Endometrial microvascular endothelial cells (primary cell): ENCODE data around the gene ZFYVE28. TPM values are rescaled to one million over a fixed set of nuclear protein-coding genes. Genes with fewer than 3 reads are reported as not detected.
"Not testable (repeated sequence)": the region's sequence is repeated elsewhere in the genome, so short reads cannot be mapped to it uniquely, and the experiment has no call there.

Source experiments
- in situ Hi-C: cut with HindIII; loops from 2 replicates; pipeline ENCODE4 v1.10.0; 2017; ENCODE audit warnings: low sequenced_read_pairs, low pct_unique_long_range_greater_than_20kb; ENCODE audit errors: inconsistent ontology term
- total RNA-seq: library from RNA; depleted of rRNA; stranded (reverse); fragments of >200 nt; gene quantifications from one replicate; pipeline ENCODE4 v1.2.3, GENCODE V29; 2015; ENCODE audit errors: inconsistent ontology term

ZFYVE28 gene
- 12.3 TPM for total RNA-seq

GRCh38 chr4:2417765-2418649, at the start of gene ZFYVE28:
Gene ZFYVE28 (minus strand): TSS chr4:2418645. CDS start chr4:2418323, 322 bp downstream.
- in situ Hi-C loops = no loop called here

DNA sequence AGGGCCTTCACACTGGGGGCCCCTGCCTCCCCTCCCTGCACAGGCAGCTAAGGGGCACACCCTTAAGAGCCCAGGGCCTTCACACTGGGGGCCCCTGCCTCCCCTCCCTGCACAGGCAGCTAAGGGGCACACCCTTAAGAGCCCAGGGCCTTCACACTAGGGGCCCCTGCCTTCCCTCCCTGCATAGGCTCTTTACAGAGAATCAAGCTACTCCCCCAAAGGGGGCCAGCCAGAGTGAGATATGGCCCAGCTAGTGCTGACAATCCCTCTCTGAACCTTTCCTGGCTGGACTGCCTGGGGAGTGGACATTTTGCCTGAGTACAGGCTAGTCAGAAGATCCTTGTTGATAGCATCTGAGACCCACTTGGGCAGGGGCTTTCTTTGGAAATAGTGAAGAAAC, 47.1 kb upstream of the ZFYVE28 start:
- in situ Hi-C loops = not testable (repeated sequence)

GRCh38 chr4:2465032-2465431, 46.6 kb upstream of the ZFYVE28 start:
- in situ Hi-C loops = no loop called here

DNA sequence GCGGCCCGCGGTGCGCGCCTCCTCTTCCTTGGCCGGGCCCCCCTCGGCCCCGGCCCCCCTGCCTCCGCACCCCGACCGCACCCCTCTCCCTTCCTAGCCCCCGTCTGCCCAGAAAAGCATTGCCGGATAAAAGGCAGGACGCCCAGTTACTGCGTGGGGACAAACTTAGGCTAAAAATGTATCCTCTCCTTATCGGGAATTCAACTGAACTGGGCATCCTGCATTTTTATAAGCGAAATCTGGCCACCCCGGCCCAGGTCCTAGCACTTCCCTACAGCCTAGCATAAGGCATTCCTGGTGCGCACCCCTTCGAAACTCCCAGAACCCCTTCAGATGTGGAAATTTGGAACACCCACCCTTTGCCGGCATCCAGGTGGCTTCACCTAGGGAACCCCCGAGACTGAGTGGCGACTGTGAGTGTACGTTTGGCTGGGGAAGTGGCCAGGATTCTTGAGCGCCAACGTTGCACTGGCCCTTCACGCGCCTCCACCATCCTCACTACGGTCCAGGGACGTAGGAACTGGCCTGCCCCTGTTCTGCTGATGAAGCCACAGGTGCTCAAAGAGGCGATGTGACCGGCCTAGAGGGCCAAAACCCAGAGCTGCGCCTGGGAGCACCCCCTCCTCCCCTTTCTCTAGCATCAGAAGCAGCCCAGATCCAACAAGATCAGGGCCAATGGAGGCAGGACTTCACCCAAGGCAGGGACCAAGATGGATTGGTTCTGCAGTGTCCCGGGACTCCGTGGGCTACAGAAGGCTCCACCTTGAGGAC, 44.7 kb upstream of the ZFYVE28 start:
- in situ Hi-C loops = no loop called here

GRCh38 chr4:2462218-2462991, 44.0 kb upstream of the ZFYVE28 start:
- in situ Hi-C loops = no loop called here

DNA sequence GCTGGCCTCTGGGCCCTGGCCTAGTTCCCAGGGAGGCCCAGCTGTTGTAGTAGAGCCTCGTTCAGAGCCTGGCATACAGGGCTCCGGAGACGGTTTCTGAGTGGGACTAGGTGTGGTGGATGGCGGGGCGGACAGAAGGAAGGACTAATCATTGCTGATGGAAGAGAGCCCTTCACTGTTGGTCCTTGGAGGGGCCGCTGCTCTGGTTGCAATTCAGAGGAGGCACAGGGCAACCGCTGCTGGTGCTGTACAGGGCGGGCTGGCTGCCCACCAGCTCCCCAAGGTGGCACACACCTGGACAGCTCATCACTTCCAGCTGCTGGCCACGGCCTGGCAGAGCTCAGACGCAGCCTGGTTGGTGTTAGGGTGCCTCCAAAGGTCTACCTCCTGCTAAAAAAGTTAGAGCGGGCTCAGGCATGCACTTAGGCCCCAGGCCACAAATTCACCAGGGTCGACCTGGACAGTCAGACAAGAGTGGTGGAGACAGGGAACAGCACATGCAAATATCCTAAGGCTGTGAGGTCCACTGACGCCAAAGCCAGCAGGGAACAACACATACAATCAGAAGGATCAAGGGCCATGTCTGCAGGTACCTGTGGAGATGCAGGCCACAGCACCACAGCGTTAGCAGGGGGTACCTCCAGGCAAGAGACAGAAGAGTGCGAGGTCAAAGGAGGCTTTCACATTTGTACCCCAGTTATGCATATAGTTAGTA, 43.0 kb upstream of the ZFYVE28 start:
- in situ Hi-C loops = no loop called here

GRCh38 chr4:2459589-2460349, 41.3 kb upstream of the ZFYVE28 start:
- in situ Hi-C loops = no loop called here

GRCh38 chr4:2458546-2459491, 40.4 kb upstream of the ZFYVE28 start:
- in situ Hi-C loops = no loop called here

GRCh38 chr4:2457481-2458295, 39.2 kb upstream of the ZFYVE28 start:
- in situ Hi-C loops = no loop called here

GRCh38 chr4:2451821-2452785, 33.7 kb upstream of the ZFYVE28 start:
- in situ Hi-C loops = no loop called here

- in situ Hi-C loops = no loop called here
These were observed 32.6 kb upstream of the ZFYVE28 start for GRCh38 chr4:2451036-2451520.

DNA sequence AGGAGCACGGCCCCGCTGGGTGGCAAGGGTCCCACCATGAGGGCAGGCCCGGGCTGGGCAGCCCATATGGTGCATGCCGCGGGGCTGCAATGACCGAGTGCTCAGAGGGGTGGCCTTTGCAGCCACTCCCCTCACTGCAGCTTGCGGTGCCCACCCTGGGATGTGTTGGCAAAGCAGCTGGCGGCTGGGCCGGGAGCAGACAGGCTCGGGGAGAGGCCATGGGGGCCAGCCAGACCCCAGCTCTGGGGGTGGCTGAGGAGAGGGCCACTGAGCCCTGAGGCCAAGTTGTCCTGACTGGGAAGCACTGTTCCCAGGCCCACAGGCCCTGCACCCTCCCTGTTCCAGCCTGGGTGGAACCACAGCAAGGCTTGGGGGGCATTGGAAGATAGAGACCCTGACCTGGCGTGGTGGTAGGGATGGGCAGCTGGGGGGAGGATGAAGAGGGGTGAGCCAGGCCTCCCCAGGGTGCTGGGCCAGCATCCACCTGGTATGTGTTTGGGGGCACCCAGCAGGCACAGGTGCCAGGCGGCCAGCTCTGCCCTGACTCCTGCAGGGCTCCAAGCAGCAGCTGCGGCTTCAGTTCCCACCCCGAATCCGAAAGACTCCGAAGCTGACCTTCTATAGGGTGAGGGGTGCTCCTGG, 32.1 kb upstream of the ZFYVE28 start:
- in situ Hi-C loops = no loop called here

GRCh38 chr4:2449511-2450392, 31.3 kb upstream of the ZFYVE28 start:
- in situ Hi-C loops = no loop called here

DNA sequence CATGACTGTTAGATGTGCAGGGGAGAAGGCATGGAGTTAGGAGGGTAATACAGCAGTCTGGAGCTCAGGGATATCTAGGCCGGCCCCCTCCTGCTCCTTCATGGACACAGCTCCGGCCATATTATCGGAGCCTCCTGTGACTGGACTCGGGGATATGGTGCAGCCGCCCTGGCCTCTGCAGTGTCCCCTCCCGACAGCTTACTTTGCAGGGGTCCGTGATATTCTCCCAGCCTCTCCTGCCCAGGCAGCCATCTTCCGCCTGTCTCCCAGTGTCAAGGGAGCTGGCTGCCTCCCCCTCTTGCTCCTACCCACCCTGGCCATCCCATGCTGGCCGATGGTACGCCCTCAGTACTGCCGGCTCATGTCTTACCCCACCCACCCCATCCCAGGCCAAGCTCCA, 30.6 kb upstream of the ZFYVE28 start:
- in situ Hi-C loops = no loop called here
